ENCODE measurements around the gene GALNTL6.

DNA sequence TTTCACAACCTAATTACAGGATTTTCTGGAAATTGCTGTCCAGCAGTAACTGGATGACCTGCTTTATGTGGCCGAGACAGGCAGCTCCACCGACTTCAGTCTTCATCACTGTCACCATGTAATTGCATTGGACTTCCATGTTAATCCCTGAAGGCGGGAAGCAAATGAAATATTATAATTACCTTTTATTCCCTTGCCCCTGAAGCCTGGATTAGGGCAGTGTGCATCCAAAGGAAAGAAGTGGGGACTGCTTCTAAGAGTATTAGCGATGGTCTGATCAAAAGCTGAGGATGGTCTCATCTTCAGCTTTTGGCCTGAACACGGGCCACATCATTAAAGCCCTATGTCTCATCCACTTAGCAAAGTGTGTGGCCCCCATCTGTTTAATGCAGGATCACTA is 1043.8 kb downstream of the GALNTL6 start:
- TF ChIP-seq EZH2 (IDR thresholded peaks at IDR 0.05; ENCODE audit: insufficient read depth, poor library complexity, severe bottlenecking) = no peak
- TF ChIP-seq EZH2phosphoT487 (IDR thresholded peaks at IDR 0.05; ENCODE audit: insufficient read depth, low read depth) = no peak
